HEK293T (cell line): Measurements from ENCODE around the gene BASP1.

ENCODE experiments used
- CTCF ChIA-PET: fragments of 350-600 bp; formaldehyde crosslinking; extraction: SDS; loops from one replicate; lab custom pipeline; 2021; ENCODE audit warnings: antibody characterized with exemption, inconsistent platforms; lab: Yijun Ruan, JAX
- POLR2A ChIA-PET: fragments of 350-600 bp; formaldehyde crosslinking; extraction: SDS; loops from one replicate; lab custom pipeline; 2020; ENCODE audit warnings: antibody characterized with exemption, inconsistent platforms; lab: Yijun Ruan, JAX
- DNase-seq: peaks from one replicate; pipeline ENCODE4 v3.0.0; 2012; ENCODE audit warnings: mixed read lengths; ENCODE audit errors: extremely low spot score
- ARNT ChIP-seq: fragments of 450-650 bp; IDR thresholded peaks from 2 replicates; pipeline ENCODE4 v1.6.1; 2017; ENCODE audit warnings: mild to moderate bottlenecking
- BHLHE40 ChIP-seq: fragments of 450-650 bp; IDR thresholded peaks from 2 replicates; pipeline ENCODE4 v1.6.1; 2016; ENCODE audit warnings: mild to moderate bottlenecking, moderate library complexity, borderline replicate concordance
- CTBP1 ChIP-seq: fragments of 450-650 bp; IDR thresholded peaks from 2 replicates; pipeline ENCODE4 v1.6.1; 2016; ENCODE audit warnings: borderline replicate concordance
- ELF4 ChIP-seq: fragments of 450-650 bp; IDR thresholded peaks from 2 replicates; pipeline ENCODE4 v1.6.1; 2017; ENCODE audit warnings: antibody characterized with exemption
- FOXA1 ChIP-seq: fragments of 450-650 bp; IDR thresholded peaks from 2 replicates; pipeline ENCODE4 v1.6.1; 2016; ENCODE audit warnings: mild to moderate bottlenecking
- FOXK2 ChIP-seq: fragments of 450-650 bp; IDR thresholded peaks from 2 replicates; pipeline ENCODE4 v1.6.1; 2016; ENCODE audit warnings: mild to moderate bottlenecking
- FOXM1 ChIP-seq: fragments of 450-650 bp; IDR thresholded peaks from 2 replicates; pipeline ENCODE4 v1.6.1; 2017; ENCODE audit warnings: mild to moderate bottlenecking, borderline replicate concordance
- HDGF ChIP-seq: fragments of 450-650 bp; IDR thresholded peaks from 2 replicates; pipeline ENCODE4 v1.6.1; 2017; ENCODE audit warnings: antibody characterized with exemption, borderline replicate concordance
- L3MBTL2 ChIP-seq: fragments of 450-650 bp; conservative IDR thresholded peaks from 2 replicates; pipeline ENCODE4 v1.6.1; 2016; ENCODE audit warnings: mild to moderate bottlenecking
- LEF1 ChIP-seq: fragments of 450-650 bp; IDR thresholded peaks from 2 replicates; pipeline ENCODE4 v1.6.1; 2017; ENCODE audit warnings: mild to moderate bottlenecking, borderline replicate concordance
- NFRKB ChIP-seq: fragments of 450-650 bp; IDR thresholded peaks from 2 replicates; pipeline ENCODE4 v1.6.1; 2016; ENCODE audit warnings: mild to moderate bottlenecking, moderate library complexity
- SP1 ChIP-seq: fragments of 450-650 bp; IDR thresholded peaks from 2 replicates; pipeline ENCODE4 v1.6.1; 2017
- SUZ12 ChIP-seq: fragments of 450-650 bp; IDR thresholded peaks from 2 replicates; pipeline ENCODE4 v1.6.1; 2016; ENCODE audit warnings: mild to moderate bottlenecking
- TARDBP ChIP-seq: fragments of 450-650 bp; IDR thresholded peaks from 2 replicates; pipeline ENCODE4 v1.6.1; 2016
- ZNF384 ChIP-seq: fragments of 450-650 bp; IDR thresholded peaks from 2 replicates; pipeline ENCODE4 v1.6.1; 2016
- TF ChIP-seq, protein P1 (sequence below): fragments of 450-650 bp; IDR thresholded peaks from 2 replicates; pipeline ENCODE4 v1.6.1; 2016

BASP1 gene

GRCh38 chr5:17218353-17219005 is 1.0 kb downstream of the BASP1 start:
- CTCF ChIA-PET = no interaction called here
- POLR2A ChIA-PET = interaction anchor here (0.5 to 1.0 kb wide), 7 partner anchors 76 to 700 kb away, joined by 3 to 4 read pairs (median 3); no protein-coding TSS in a partner anchor
- DNase-seq = peak; percentile 16
- TF ChIP-seq SP1 (no peak), ZNF384 (no peak), CTBP1 (no peak)

DNA sequence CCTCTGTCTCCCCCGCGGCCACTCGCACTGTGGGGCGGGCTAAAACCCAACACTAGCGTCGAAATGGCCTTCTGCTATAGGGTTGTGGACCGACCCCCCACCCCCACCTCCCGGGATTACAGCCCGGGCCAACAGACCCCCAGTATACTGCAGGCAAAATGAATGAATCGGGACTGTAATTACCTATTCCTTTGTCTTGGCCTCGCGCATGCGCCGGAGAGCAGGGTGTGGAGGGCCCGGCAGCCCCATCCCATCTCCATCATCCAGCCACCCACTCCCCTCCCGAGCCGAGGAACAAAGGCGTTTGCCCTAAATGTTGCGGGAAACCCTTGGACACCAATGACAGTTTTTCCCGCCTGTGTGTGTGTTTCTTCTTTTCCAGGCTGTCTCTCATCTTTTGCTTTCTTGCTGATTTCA is 1.6 kb downstream of the BASP1 start:
- ChIA-PET CTCF (no interaction called here), POLR2A (no interaction called here)
- peak; percentile 9 for DNase-seq
- TF ChIP-seq FOXM1 (no peak), CTBP1 (no peak), L3MBTL2 (no peak)

DNA sequence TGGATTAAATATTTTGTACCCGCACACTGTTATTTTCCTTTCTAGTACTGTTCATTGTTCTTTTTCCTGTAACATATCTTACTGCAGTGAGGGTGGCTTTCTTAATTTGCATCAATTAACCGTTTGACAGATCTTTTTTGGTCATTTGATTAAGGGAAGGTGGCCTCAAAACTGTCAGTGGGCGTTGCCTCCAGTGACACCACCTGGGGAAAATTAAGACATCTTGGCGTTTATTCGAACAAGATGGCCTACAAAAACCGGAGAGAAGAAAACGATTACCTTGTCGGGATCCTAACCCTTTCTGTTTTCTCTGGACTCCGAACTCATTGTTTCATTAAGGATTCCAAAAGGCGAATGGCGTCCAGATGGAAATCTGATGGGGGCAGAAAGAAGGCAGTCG is 2.0 kb downstream of the BASP1 start:
- TF ChIP-seq CTBP1 = no peak
- TF ChIP-seq FOXA1 = no peak
- no peak for TF ChIP-seq FOXM1
- TF ChIP-seq NFRKB = no peak
- TF ChIP-seq SP1 = no peak
- no peak for TF ChIP-seq SUZ12
- TF ChIP-seq L3MBTL2 = no peak
- no peak for TF ChIP-seq LEF1
- no peak for TF ChIP-seq ZNF384
- TF ChIP-seq BHLHE40 = no peak
- no peak for TF ChIP-seq ELF4
- no peak for TF ChIP-seq FOXK2
- ChIA-PET POLR2A (no interaction called here), CTCF (no interaction called here)
- DNase-seq = no peak

- TF ChIP-seq ELF4 (no peak), FOXK2 (no peak), TARDBP (no peak), SUZ12 (no peak), HDGF (no peak), ARNT (no peak), FOXM1 (no peak), BHLHE40 (no peak), SP1 (no peak), FOXA1 (no peak), NFRKB (no peak), LEF1 (no peak)
- TF ChIP-seq, protein P1, sequence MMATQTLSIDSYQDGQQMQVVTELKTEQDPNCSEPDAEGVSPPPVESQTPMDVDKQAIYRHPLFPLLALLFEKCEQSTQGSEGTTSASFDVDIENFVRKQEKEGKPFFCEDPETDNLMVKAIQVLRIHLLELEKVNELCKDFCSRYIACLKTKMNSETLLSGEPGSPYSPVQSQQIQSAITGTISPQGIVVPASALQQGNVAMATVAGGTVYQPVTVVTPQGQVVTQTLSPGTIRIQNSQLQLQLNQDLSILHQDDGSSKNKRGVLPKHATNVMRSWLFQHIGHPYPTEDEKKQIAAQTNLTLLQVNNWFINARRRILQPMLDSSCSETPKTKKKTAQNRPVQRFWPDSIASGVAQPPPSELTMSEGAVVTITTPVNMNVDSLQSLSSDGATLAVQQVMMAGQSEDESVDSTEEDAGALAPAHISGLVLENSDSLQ = no peak
- no peak for DNase-seq
- ChIA-PET POLR2A (no interaction called here), CTCF (no interaction called here)
These were observed 2.6 kb downstream of the BASP1 start for GRCh38 chr5:17219992-17220391.

GRCh38 chr5:17220469-17220868 is 3.0 kb downstream of the BASP1 start:
- TF ChIP-seq BHLHE40 (no peak), FOXA1 (no peak), SUZ12 (no peak), HDGF (no peak), TARDBP (no peak), ARNT (no peak), CTBP1 (no peak), FOXM1 (no peak), ZNF384 (no peak), FOXK2 (no peak), SP1 (no peak), LEF1 (no peak), ELF4 (no peak), NFRKB (no peak), L3MBTL2 (no peak)
- TF ChIP-seq, protein P1 = no peak
- CTCF ChIA-PET = interaction anchor here (0.7 kb wide), 1 partner anchor 268 kb away, joined by 5 read pairs; no protein-coding TSS in a partner anchor
- no peak for DNase-seq
- POLR2A ChIA-PET = no interaction called here

- TF ChIP-seq FOXM1 (no peak), ELF4 (no peak), ARNT (no peak), FOXK2 (no peak), FOXA1 (no peak)
- TF ChIP-seq, protein P1 = no peak
- ChIA-PET POLR2A (no interaction called here), CTCF (no interaction called here)
- no peak for DNase-seq
These were observed 4.6 kb downstream of the BASP1 start for GRCh38 chr5:17221843-17222636.
